ENCODE results near the gene SZT2.

DNA sequence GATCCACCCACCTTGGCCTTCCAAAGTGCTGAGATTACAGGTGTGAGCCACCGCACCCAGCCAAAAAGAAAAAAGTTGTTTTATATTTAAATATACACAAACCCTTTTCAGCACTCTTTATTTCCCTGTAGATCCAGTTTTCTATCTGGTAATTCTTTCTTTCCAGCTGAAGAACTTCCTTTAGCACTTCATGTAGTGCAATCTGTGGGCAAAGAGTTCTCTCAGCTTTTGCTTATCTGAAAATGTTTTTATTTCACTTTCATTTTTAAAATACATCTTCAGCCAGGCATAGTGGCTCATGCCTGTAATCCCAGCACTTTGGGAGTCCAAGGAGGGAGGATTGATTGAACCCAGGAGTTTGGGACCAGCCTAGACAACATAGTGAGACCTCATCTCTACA, 92.5 kb downstream of the SZT2 start:
- TF ChIP-seq, protein P1, sequence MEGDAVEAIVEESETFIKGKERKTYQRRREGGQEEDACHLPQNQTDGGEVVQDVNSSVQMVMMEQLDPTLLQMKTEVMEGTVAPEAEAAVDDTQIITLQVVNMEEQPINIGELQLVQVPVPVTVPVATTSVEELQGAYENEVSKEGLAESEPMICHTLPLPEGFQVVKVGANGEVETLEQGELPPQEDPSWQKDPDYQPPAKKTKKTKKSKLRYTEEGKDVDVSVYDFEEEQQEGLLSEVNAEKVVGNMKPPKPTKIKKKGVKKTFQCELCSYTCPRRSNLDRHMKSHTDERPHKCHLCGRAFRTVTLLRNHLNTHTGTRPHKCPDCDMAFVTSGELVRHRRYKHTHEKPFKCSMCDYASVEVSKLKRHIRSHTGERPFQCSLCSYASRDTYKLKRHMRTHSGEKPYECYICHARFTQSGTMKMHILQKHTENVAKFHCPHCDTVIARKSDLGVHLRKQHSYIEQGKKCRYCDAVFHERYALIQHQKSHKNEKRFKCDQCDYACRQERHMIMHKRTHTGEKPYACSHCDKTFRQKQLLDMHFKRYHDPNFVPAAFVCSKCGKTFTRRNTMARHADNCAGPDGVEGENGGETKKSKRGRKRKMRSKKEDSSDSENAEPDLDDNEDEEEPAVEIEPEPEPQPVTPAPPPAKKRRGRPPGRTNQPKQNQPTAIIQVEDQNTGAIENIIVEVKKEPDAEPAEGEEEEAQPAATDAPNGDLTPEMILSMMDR (IDR thresholded peaks at IDR 0.05; ENCODE audit: insufficient read depth, low read length, poor library complexity, severe bottlenecking) = no peak
- TF ChIP-seq EZH2phosphoT487 (conservative IDR thresholded peaks at IDR 0.05; ENCODE audit: low read length) = no peak

Data from SU-DHL-6 (cell line).